Neural crest cell (in vitro differentiated cells): Measurements from ENCODE around the gene EIF5A. TPM values are rescaled to one million over a fixed set of nuclear protein-coding genes. Genes with fewer than 3 reads are reported as not detected.

ENCODE experiments used
- DNase-seq: peaks from one replicate; pipeline ENCODE4 v3.0.0; 2021; ENCODE audit warnings: low read depth, mixed read lengths, low spot score
- H3K27ac Mint-ChIP-seq: one replicate; pipeline ENCODE4 v1.8.0; 2021; ENCODE audit warnings: mild to moderate bottlenecking, mixed read lengths; ENCODE audit not compliant: unreplicated experiment
- H3K27me3 Mint-ChIP-seq: 2 replicates; pipeline ENCODE4 v1.8.0; 2021; ENCODE audit warnings: low read depth, mild to moderate bottlenecking, mixed read lengths
- H3K36me3 Mint-ChIP-seq: 2 replicates; pipeline ENCODE4 v1.8.0; 2021; ENCODE audit warnings: low read depth, mild to moderate bottlenecking, mixed read lengths
- H3K4me1 Mint-ChIP-seq: 2 replicates; pipeline ENCODE4 v1.8.0; 2021; ENCODE audit warnings: mixed read lengths
- H3K4me3 Mint-ChIP-seq: one replicate; pipeline ENCODE4 v1.8.0; 2021; ENCODE audit warnings: mild to moderate bottlenecking, mixed read lengths
- H3K9me3 Mint-ChIP-seq: 2 replicates; pipeline ENCODE4 v1.8.0; 2021; ENCODE audit warnings: mixed read lengths
- total RNA-seq: library from RNA; stranded (reverse); gene quantifications from 2 replicates; pipeline ENCODE4 v1.2.1, GENCODE V29; 2021
- TF ChIP-seq, protein P1 (sequence below): fragments of 200-600 bp; sonication (generic); conservative IDR thresholded peaks from 2 replicates; pipeline ENCODE4 v1.5.0; 2021; ENCODE audit warnings: antibody characterized with exemption, mild to moderate bottlenecking

EIF5A gene
- total RNA-seq, 1 donor from 2014 or later = 725 TPM

DNA sequence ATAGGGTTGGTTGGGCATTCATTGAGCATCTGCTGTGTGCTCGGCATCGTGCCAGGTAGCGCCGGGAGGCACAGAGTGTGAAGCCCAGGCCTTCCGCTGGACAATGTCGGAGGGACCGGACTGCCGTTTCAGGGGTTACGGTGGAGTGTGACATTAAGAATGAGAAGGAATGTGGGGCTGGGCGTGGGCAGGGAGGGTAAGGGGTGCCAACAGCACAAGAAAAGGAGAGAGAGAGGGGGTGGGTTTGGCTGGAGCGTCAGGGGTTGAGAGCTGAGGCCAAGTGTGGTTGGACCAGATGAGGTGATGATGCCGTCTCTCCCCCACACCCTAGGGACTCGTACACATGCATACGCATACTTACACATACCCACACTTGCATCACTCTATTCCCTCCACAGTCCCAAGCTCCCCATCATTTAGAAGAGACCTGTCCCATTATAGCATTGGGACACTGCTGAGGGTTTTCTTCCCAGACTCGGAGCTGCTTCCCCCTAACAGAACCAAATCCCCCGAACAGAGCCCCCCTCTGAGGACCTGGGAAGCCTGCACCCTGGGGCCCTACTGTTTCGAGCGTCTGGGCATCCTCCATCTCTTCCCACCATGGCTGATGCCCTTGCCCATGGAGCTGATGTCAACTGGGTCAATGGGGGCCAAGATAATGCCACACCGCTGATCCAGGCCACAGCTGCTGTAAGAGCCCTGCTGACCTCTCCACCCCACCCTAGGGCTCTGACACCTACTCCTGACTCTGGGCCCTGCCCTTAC, 41.2 kb downstream of the EIF5A start:
- TF ChIP-seq, protein P1, sequence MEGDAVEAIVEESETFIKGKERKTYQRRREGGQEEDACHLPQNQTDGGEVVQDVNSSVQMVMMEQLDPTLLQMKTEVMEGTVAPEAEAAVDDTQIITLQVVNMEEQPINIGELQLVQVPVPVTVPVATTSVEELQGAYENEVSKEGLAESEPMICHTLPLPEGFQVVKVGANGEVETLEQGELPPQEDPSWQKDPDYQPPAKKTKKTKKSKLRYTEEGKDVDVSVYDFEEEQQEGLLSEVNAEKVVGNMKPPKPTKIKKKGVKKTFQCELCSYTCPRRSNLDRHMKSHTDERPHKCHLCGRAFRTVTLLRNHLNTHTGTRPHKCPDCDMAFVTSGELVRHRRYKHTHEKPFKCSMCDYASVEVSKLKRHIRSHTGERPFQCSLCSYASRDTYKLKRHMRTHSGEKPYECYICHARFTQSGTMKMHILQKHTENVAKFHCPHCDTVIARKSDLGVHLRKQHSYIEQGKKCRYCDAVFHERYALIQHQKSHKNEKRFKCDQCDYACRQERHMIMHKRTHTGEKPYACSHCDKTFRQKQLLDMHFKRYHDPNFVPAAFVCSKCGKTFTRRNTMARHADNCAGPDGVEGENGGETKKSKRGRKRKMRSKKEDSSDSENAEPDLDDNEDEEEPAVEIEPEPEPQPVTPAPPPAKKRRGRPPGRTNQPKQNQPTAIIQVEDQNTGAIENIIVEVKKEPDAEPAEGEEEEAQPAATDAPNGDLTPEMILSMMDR = no peak
- H3K27me3 Mint-ChIP-seq = no peaks in the 10 kb centered on the region
- H3K9me3 Mint-ChIP-seq = no peaks in the 10 kb centered on the region
- H3K4me3 Mint-ChIP-seq = peak overlapping the region; percentile 84
- DNase-seq = no peak
- peaks cover 29% of the 10 kb centered on the region for H3K4me1 Mint-ChIP-seq
- no peaks in the 10 kb centered on the region for H3K36me3 Mint-ChIP-seq
- peak overlapping the region; percentile 92 for H3K27ac Mint-ChIP-seq

DNA sequence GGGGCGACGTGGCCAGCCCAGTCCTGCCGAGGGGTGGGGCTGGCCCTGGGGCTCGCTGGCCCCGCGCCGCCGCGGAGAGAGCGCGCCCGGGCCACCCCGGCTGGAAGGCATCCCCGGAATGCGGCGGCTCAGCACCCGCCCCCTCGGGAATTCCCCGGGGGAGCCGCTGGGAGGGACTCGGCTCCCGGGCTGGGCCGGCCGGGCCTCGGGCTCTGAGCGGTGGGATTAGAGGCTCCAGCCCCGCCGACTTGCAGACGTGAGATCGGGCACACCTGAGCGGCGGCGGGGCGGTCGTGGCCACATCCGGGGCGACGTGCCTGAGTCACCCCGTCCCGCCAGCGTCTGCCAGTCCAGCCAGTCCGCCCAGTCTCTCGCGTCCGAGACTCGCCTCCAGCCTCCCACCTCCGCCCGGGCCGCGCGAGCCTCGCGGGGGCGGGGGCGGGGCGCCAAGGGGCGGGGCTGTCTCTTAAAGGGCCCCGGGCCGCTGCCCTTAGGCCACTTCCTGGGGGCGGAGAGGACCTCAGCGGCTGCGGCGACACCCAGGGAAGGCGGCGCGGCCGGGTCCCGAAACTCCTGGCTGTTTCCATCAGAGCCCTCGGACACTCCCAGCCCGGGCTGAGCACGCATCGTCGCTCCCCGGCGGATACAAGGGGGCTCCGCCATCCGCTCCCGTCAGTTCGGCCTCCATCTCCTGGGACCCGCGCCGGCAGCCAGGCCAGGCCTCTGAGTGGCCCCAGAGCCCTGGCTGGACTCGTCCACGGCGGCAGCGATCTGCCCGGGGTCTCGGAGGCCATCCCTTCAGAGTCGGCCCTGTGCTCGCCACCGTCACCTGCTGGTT, 44.5 kb downstream of the EIF5A start, which contains the start of gene KCTD11:
Gene KCTD11 (plus strand): TSS at position 498 of the 838 bp plus-strand sequence.
- no peaks in the 10 kb centered on the region for H3K36me3 Mint-ChIP-seq
- no peaks in the 10 kb centered on the region for H3K27me3 Mint-ChIP-seq
- no peaks in the 10 kb centered on the region for H3K9me3 Mint-ChIP-seq
- TF ChIP-seq, protein P1 = no peak
- peak; percentile 69 for DNase-seq
- H3K4me3 Mint-ChIP-seq = peak within 1 kb of the TSS; percentile 85
- peak within 1 kb of the TSS; percentile 71 for H3K27ac Mint-ChIP-seq
- peaks cover 40% of the 10 kb centered on the region for H3K4me1 Mint-ChIP-seq

DNA sequence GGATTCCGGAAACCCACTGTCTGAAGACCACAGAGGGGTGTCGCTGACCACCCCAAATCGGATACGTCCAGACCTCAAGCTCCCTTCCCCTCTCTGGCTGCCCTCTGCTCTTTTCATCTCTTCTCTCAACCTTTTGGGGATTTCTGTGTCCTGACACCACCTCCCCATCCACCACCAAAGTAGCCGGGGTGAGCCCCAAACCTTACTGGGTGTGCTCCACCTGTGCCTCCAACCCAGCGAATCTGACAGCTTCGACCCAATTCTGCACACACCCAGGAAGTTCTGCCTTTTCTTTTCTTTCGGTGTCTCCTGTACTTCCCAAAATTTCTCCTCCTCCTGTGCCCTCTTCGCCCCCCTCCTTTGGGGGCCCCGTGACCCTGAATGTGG, 45.1 kb downstream of the EIF5A start:
- Mint-ChIP-seq H3K36me3 (no peaks in the 10 kb centered on the region), H3K4me1 (peaks cover 40% of the 10 kb centered on the region), H3K27ac (peak overlapping the region; percentile 71), H3K27me3 (no peaks in the 10 kb centered on the region), H3K9me3 (no peaks in the 10 kb centered on the region), H3K4me3 (peak overlapping the region; percentile 85)
- DNase-seq = no peak
- TF ChIP-seq, protein P1 = peak; percentile 65

DNA sequence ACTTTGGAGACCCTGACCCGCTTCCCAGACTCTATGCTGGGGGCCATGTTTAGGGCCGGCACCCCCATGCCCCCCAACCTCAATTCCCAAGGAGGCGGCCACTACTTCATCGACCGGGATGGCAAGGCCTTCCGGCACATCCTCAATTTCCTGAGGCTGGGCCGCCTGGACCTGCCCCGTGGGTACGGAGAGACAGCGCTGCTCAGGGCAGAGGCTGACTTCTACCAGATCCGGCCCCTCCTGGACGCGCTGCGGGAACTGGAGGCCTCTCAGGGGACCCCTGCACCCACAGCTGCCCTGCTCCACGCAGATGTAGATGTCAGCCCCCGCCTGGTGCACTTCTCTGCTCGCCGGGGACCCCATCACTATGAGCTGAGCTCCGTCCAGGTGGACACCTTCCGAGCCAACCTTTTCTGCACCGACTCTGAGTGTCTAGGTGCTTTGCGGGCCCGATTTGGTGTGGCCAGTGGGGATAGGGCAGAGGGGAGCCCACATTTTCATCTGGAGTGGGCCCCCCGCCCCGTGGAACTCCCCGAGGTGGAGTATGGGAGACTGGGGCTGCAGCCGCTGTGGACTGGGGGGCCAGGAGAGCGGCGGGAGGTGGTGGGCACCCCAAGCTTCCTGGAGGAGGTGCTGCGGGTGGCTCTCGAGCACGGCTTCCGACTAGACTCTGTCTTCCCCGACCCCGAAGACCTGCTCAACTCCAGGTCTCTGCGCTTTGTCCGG, 45.6 kb downstream of the EIF5A start:
- Mint-ChIP-seq H3K27ac (no peak overlapping the region), H3K4me3 (peak overlapping the region; percentile 85), H3K27me3 (no peaks in the 10 kb centered on the region), H3K36me3 (no peaks in the 10 kb centered on the region), H3K9me3 (no peaks in the 10 kb centered on the region), H3K4me1 (peaks cover 40% of the 10 kb centered on the region)
- TF ChIP-seq, protein P1 = no peak
- DNase-seq = no peak

DNA sequence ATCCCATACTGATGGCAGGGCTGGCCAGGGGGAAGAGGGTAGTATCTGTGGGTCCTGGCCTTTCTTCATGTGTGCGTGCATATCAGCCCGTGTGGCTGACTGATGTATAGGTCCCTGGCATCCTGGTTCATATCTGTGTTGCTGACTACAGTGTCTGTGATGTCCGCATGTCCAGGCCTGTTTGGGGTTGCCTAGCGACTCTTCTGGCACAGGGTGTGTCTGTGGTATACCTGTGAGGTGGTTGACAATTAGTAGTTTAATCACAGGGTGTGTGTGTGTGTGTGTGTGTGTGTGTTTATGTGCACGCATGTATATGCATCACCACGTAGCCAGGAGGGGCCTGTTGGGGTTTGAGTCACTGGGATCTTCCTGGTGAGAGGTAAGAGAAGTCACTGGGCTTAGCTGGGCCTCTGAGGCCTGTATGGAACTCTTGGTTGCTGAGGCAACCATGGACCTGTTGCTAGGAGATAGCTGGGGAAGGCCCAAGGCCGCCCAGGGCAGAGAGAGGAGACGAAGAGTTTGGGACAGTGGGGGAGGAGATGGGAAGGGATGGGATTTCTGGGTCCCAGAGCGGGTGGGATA, 46.9 kb downstream of the EIF5A start:
- Mint-ChIP-seq H3K36me3 (no peaks in the 10 kb centered on the region), H3K9me3 (no peaks in the 10 kb centered on the region), H3K4me1 (peaks cover 40% of the 10 kb centered on the region), H3K4me3 (peak overlapping the region; percentile 72), H3K27ac (peak overlapping the region; percentile 29), H3K27me3 (no peaks in the 10 kb centered on the region)
- TF ChIP-seq, protein P1 = no peak
- peak; percentile 32 for DNase-seq
